Measurements from ENCODE around the gene DSP. TPM values are rescaled to one million over a fixed set of nuclear protein-coding genes. Genes with fewer than 3 reads are reported as not detected.

DSP gene
- total and polyA plus RNA-seq, 2 of the 13 experiments (the other 11 are each of a cell fraction or from before 2014, with no cell fraction given), result 89.8 to 117 TPM

DNA sequence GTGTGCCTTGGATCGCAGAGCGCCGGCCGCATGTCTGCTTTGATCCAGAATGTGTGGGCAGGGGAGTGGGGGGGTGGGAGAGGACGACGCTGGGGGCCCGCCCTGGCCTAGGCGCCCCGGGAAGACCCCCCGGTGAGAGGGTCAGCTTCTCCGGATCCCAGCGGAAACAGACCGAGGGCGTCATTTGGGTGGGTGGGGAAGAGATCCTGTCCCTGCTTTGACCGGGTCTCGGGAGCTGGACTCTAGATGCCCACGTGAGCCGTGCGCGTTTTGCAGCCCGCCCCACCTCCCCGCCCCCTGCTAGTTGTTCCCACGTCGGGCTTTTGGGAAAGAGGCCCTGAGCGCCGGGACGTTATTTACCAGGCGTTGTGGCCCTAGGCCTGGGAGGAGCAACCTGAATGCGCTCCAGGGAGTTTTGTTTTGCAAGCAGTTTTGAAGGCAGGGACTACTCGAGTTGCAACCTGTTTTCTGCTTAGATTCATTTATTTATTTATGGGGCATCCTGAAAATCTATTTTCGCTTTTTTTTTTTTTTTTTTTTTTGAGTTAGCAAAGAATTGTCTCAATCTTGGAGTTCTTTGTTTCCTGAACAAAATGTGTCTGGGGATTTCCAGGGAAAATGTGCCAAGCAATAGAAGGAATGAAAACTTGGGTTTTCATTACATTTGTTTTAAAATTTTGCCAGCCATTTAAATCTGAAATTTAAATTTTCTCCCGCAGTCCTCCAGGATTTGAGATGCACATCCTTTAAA is 1.6 kb downstream of the DSP start (continued):
- TF ChIP-seq HDAC2 (CRISPR knock-in tag; IDR thresholded peaks at IDR 0.05) (peak; percentile 75; the same call in 1 of the 2 replicates), HOXD1 (CRISPR knock-in tag; IDR thresholded peaks at IDR 0.05) (no peak), NR2C2 (CRISPR knock-in tag; IDR thresholded peaks at IDR 0.05; ENCODE audit: borderline replicate concordance) (peak; percentile 55; the same call in 1 of the 2 replicates), ETV5 (CRISPR knock-in tag; IDR thresholded peaks at IDR 0.05; ENCODE audit: borderline replicate concordance) (peak; percentile 60; the same call in 1 of the 2 replicates), ZNF3 (CRISPR knock-in tag; IDR thresholded peaks at IDR 0.05) (no peak), NR2F1 (CRISPR knock-in tag; IDR thresholded peaks at IDR 0.05) (no peak), TGIF2 (CRISPR knock-in tag; IDR thresholded peaks at IDR 0.05) (peak; percentile 56; the same call in 1 of the 2 replicates), MBD4 (IDR thresholded peaks at IDR 0.05; ENCODE audit: borderline replicate concordance, low read length) (no peak), ZNF652 (CRISPR knock-in tag; IDR thresholded peaks at IDR 0.05; ENCODE audit: borderline replicate concordance, low read depth) (no peak), IRX3 (CRISPR knock-in tag; IDR thresholded peaks at IDR 0.05; ENCODE audit: borderline replicate concordance, low read depth) (0 out of 2 replicates have a peak, but pooled peaks have one; percentile 55), ZNF780A (CRISPR knock-in tag; IDR thresholded peaks at IDR 0.05) (no peak), TBP (CRISPR knock-in tag; IDR thresholded peaks at IDR 0.05) (0 out of 2 replicates have a peak, but pooled peaks have one; percentile 34), GZF1 (CRISPR knock-in tag; IDR thresholded peaks at IDR 0.05) (no peak), ZC3H4 (CRISPR knock-in tag; IDR thresholded peaks at IDR 0.05; ENCODE audit: borderline replicate concordance) (no peak), ZNF841 (CRISPR knock-in tag; IDR thresholded peaks at IDR 0.05; ENCODE audit: borderline replicate concordance) (no peak), HNRNPK (IDR thresholded peaks at IDR 0.05; ENCODE audit: low read depth, low read length, poor library complexity, severe bottlenecking) (peak; percentile 79), ZNF496 (CRISPR knock-in tag; IDR thresholded peaks at IDR 0.05; ENCODE audit: insufficient replicate concordance) (no peak)
- TF ChIP-seq, protein P1, sequence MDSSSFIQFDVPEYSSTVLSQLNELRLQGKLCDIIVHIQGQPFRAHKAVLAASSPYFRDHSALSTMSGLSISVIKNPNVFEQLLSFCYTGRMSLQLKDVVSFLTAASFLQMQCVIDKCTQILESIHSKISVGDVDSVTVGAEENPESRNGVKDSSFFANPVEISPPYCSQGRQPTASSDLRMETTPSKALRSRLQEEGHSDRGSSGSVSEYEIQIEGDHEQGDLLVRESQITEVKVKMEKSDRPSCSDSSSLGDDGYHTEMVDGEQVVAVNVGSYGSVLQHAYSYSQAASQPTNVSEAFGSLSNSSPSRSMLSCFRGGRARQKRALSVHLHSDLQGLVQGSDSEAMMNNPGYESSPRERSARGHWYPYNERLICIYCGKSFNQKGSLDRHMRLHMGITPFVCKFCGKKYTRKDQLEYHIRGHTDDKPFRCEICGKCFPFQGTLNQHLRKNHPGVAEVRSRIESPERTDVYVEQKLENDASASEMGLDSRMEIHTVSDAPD (CRISPR knock-in tag; IDR thresholded peaks at IDR 0.05), result no peak
- TF ChIP-seq, protein P2, sequence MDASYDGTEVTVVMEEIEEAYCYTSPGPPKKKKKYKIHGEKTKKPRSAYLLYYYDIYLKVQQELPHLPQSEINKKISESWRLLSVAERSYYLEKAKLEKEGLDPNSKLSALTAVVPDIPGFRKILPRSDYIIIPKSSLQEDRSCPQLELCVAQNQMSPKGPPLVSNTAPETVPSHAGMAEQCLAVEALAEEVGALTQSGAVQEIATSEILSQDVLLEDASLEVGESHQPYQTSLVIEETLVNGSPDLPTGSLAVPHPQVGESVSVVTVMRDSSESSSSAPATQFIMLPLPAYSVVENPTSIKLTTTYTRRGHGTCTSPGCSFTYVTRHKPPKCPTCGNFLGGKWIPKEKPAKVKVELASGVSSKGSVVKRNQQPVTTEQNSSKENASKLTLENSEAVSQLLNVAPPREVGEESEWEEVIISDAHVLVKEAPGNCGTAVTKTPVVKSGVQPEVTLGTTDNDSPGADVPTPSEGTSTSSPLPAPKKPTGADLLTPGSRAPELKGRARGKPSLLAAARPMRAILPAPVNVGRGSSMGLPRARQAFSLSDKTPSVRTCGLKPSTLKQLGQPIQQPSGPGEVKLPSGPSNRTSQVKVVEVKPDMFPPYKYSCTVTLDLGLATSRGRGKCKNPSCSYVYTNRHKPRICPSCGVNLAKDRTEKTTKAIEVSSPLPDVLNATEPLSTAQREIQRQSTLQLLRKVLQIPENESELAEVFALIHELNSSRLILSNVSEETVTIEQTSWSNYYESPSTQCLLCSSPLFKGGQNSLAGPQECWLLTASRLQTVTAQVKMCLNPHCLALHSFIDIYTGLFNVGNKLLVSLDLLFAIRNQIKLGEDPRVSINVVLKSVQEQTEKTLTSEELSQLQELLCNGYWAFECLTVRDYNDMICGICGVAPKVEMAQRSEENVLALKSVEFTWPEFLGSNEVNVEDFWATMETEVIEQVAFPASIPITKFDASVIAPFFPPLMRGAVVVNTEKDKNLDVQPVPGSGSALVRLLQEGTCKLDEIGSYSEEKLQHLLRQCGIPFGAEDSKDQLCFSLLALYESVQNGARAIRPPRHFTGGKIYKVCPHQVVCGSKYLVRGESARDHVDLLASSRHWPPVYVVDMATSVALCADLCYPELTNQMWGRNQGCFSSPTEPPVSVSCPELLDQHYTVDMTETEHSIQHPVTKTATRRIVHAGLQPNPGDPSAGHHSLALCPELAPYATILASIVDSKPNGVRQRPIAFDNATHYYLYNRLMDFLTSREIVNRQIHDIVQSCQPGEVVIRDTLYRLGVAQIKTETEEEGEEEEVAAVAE (CRISPR knock-in tag; IDR thresholded peaks at IDR 0.05; ENCODE audit: borderline replicate concordance), result no peak
- TF ChIP-seq, protein P3, sequence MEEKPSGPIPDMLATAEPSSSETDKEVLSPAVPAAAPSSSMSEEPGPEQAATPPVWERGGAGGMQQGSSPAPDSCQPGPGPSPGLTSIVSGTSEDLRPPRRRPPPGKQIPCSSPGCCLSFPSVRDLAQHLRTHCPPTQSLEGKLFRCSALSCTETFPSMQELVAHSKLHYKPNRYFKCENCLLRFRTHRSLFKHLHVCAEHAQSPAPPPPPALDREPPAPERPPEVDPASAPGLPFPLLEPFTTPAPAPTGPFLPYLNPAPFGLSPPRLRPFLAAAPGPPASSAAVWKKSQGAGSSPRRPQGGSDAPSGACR (CRISPR knock-in tag; IDR thresholded peaks at IDR 0.05), result no peak
- TF ChIP-seq, protein P4, sequence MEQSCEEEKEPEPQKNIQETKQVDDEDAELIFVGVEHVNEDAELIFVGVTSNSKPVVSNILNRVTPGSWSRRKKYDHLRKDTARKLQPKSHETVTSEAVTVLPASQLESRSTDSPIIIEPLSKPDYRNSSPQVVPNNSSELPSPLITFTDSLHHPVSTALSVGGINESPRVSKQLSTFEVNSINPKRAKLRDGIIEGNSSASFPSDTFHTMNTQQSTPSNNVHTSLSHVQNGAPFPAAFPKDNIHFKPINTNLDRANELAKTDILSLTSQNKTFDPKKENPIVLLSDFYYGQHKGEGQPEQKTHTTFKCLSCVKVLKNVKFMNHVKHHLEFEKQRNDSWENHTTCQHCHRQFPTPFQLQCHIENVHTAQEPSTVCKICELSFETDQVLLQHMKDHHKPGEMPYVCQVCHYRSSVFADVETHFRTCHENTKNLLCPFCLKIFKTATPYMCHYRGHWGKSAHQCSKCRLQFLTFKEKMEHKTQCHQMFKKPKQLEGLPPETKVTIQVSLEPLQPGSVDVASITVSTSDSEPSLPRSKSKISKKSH (CRISPR knock-in tag; IDR thresholded peaks at IDR 0.05; ENCODE audit: borderline replicate concordance), result no peak
